Rectal smooth muscle tissue (tissue), 1 donor: ENCODE measurements around the gene ELMO1.

Experiments used
- H3K27ac ChIP-seq: one replicate; pipeline ENCODE4 v1.7.0; 2013; ENCODE audit warnings: low read depth, low read length, inconsistent platforms
- H3K27me3 ChIP-seq: one replicate; pipeline ENCODE4 v1.7.0; 2013; ENCODE audit warnings: low read length; ENCODE audit not compliant: control insufficient read depth, insufficient read depth
- H3K36me3 ChIP-seq: one replicate; pipeline ENCODE4 v1.7.0; 2013; ENCODE audit warnings: low read length; ENCODE audit not compliant: control insufficient read depth, insufficient read depth
- H3K4me1 ChIP-seq: one replicate; pipeline ENCODE4 v1.7.0; 2013; ENCODE audit warnings: low read length; ENCODE audit not compliant: control insufficient read depth, insufficient read depth
- H3K4me3 ChIP-seq: one replicate; pipeline ENCODE4 v1.7.0; 2013; ENCODE audit warnings: low read length
- H3K9ac ChIP-seq: one replicate; pipeline ENCODE4 v1.7.0; 2013; ENCODE audit warnings: low read length

The ELMO1 gene

DNA sequence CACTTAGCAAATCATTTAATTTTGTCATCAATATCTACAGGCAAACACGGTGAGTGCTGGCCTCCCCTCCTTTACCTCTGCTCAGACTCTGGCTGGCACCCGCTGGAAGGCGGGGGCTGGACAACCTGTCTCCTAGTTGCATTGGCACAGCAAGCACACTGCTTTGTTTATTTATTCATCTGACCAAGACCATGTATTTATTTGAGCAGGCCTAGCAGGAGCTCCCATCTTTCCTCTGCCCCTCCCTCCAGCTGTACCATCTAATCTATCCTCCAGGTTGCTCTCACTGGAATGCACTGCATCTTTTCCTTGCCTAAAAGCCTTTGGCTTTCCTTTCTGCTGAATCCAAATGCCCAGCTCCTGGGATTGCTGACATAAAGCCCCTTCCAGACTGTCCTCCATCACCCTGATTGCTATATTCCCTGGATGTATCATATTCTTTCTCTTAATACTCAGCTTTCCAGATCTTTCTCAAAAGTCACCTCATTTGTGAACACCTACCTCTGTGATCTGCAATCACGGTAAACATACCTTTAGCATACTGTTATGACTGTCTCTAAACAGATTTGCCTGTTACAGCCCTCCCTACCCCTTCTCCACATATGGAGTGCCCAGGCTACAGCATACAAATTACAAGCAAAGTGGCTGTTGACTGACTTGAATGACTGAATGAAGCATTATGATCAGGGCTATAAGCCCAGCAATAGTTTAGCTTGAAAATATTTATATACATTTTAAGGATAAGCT is 9.6 kb downstream of the ELMO1 start:
- no peak overlapping the region for H3K27ac ChIP-seq
- H3K9ac ChIP-seq, result no peak overlapping the region
- no peaks in the 10 kb centered on the region for H3K27me3 ChIP-seq
- no peaks in the 10 kb centered on the region for H3K36me3 ChIP-seq
- H3K4me1 ChIP-seq, result no peaks in the 10 kb centered on the region
- H3K4me3 ChIP-seq, result no peak overlapping the region

DNA sequence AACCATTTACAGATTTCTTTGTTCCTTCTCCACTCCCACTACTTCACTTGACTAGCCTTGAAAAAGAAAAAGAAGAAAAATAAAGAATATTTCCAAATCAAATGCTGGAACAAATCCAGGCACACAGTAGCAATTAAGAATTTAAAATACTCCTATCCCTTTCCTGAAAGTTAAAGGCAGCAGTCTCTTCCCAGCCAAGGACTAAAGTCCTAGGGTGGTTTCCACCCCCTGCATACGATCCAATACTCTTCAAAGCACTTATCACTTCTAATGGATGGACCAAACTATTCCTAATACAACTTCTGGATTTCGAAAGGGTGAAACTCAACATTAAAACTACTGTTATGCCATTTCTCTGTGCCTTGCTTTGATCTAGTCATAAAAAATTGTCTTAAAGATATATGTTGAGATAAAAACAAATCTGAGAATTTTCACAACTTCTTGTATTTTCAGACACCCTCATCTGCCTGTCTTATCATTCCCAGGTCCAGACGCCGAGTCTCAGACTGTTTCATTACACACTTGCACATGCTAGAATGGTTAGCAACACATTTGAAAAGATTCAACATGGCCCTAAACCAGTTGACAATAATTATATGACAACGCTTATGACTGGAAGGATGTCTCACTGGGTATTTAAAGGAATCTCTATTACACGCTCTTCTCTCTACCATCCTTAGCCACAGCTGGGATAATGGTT is 13.4 kb downstream of the ELMO1 start:
- no peak overlapping the region for H3K9ac ChIP-seq
- H3K4me3 ChIP-seq, result no peak overlapping the region
- no peaks in the 10 kb centered on the region for H3K36me3 ChIP-seq
- no peaks in the 10 kb centered on the region for H3K27me3 ChIP-seq
- H3K4me1 ChIP-seq, result no peaks in the 10 kb centered on the region
- no peak overlapping the region for H3K27ac ChIP-seq

DNA sequence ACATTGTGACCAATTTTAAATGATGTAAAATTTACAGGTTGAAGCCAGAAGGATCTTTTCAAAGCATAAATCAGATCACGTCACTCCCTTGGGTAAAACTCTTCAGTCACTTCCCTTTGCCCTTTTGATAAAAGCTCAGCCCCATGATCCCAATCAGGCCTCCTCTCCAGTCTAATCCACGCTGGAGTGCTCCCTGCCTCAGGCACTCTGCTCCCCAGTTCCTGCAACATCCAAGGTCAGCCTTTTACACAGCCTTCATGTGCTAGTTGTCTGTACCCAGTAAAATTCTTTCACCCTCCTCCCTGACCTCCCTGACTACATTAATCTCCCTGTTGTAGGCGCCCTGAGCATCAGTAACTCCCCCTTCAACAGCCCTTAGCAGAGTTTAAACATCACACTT is 14.1 kb downstream of the ELMO1 start:
- H3K36me3 ChIP-seq, result no peaks in the 10 kb centered on the region
- H3K9ac ChIP-seq, result no peak overlapping the region
- no peaks in the 10 kb centered on the region for H3K4me1 ChIP-seq
- H3K4me3 ChIP-seq, result no peak overlapping the region
- no peaks in the 10 kb centered on the region for H3K27me3 ChIP-seq
- H3K27ac ChIP-seq, result no peak overlapping the region

DNA sequence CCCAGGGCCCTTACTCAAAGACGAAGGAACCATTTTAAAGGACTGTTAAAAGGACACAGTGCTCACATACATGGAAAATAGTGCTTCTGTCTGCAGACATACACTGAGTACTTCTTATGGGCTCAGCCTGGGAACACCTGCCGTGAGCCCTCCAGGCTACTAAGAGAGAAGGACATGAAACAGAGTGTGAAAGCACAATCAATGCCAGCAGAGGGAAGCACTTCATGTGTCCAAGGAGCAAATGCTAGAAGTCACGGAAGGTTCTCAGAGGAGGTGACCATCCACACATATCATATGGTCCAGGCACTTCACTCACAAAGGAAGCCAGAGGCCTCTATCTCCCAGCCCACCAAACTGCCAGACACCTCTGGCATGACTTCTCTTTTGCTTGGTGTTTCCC is 15.5 kb downstream of the ELMO1 start:
- Histone ChIP-seq H3K9ac (no peak overlapping the region), H3K27ac (no peak overlapping the region), H3K4me1 (no peaks in the 10 kb centered on the region), H3K36me3 (no peaks in the 10 kb centered on the region), H3K4me3 (no peak overlapping the region), H3K27me3 (no peaks in the 10 kb centered on the region)

DNA sequence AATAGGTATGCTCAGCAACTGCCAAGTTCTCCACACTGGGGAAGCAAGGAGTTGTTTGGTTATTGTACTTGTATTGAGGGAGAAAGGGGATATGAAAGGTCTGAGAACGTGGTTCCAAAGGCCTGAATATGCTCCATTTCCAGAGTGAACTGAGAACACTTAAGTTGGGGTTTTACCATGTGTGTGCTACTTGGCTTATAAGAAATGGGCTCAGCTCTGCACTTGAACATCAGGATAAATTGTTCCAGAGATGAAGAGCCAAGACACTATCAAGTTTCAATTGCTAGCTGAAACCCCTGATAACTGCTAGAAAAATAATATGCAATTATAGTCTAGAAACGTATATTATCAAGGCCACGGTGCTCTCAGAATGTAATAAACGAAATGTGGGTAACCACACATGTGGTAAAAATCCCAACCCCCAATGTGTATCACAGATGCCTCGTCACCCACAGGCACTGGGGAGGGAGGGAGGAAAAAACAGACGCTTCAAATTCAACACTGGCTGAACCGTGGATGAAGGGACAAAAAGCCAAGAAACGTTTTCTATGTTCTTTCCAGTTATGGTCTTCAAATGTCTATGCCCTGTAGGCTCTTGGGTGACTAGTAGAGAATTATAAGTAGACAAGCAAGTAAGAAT is 16.3 kb downstream of the ELMO1 start:
- Histone ChIP-seq H3K9ac (no peak overlapping the region), H3K4me3 (no peak overlapping the region), H3K4me1 (no peaks in the 10 kb centered on the region), H3K36me3 (no peaks in the 10 kb centered on the region), H3K27ac (no peak overlapping the region), H3K27me3 (no peaks in the 10 kb centered on the region)

DNA sequence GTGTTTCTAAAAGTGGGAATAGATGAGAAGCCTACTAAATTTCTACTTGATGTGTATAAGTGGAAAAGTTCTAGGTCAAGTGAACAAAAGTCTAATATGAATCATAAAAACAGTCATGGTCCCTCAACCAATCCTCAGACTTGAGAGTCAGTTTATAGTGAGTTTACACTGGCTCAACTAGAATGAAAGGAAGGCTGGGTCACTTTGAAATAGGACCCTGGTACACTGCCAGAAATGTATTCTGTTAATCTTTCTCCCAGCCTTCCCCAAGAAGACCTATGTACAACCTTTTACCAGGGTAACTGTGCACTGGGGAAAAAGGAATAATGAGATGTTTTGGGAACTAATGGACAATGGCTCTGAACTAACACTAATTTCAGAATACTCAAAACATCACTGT is 17.3 kb downstream of the ELMO1 start:
- H3K4me3 ChIP-seq, result no peak overlapping the region
- H3K4me1 ChIP-seq, result no peaks in the 10 kb centered on the region
- H3K9ac ChIP-seq, result no peak overlapping the region
- H3K36me3 ChIP-seq, result no peaks in the 10 kb centered on the region
- H3K27ac ChIP-seq, result no peak overlapping the region
- H3K27me3 ChIP-seq, result no peaks in the 10 kb centered on the region

DNA sequence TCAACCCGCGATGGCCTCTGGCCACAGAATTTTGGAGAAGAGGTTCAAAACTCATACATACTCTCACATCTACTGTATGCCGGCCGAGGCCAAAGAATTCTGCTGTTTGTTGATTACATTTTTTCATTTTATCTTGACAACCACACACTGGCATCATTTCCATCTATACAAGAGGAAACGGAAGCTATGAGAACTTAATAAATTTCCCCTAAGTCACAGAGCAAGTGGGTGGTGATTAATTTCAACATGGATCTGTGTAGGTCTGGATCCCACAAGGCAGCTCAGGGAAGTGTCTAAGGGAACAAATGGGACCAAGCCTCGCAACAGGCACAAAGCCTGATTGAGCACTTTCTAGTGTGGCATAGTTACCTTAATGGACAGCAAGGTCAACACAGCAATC is 18.0 kb downstream of the ELMO1 start:
- H3K4me3 ChIP-seq, result no peak overlapping the region
- H3K4me1 ChIP-seq, result no peaks in the 10 kb centered on the region
- H3K36me3 ChIP-seq, result no peaks in the 10 kb centered on the region

DNA sequence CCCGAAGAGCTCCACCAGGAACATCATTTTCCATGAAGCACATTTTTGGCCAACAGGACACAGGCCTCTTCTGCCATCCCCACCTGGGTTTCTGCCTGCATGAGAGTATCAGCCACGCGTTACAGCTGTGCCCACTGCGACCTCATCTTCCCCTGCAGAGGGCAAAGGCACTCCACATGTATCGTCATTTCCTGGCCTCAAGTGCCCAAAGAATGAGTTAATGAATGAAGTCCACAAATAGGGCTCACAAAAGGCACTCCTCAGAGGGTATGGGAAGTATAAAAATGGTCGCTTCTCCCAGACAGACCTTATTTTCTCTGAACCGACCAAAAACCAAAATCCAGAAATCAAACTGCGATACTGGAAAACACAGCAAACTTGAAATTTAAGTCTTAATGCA is 18.5 kb downstream of the ELMO1 start:
- no peak overlapping the region for H3K4me3 ChIP-seq
- no peaks in the 10 kb centered on the region for H3K4me1 ChIP-seq
- no peaks in the 10 kb centered on the region for H3K27me3 ChIP-seq
- no peak overlapping the region for H3K27ac ChIP-seq
- no peak overlapping the region for H3K9ac ChIP-seq
- H3K36me3 ChIP-seq, result no peaks in the 10 kb centered on the region

More for the DNA sequence above, 18.0 kb downstream of the ELMO1 start:
- H3K27ac ChIP-seq, result no peak overlapping the region
- H3K9ac ChIP-seq, result no peak overlapping the region
- H3K27me3 ChIP-seq, result no peaks in the 10 kb centered on the region

DNA sequence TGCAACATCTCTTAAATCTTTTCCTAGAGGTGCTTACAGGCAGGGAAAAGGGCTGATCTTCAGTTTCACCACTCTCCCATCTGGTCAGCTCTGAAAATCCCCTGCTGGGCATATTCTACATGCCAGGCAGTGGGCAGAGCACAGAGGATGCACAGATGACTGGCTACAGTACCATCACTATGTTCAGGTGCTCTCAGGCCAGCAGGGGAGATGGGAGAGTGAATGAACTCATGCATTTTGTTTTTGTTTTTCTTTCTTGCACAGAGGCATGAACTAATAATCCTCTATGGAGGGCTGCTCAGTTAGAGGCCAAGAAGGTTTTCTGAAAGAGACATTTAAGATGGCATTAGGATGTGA is 19.3 kb downstream of the ELMO1 start:
- H3K4me3 ChIP-seq, result no peak overlapping the region
- no peak overlapping the region for H3K27ac ChIP-seq
- H3K36me3 ChIP-seq, result no peaks in the 10 kb centered on the region
- H3K9ac ChIP-seq, result no peak overlapping the region
- H3K27me3 ChIP-seq, result no peaks in the 10 kb centered on the region
- H3K4me1 ChIP-seq, result no peaks in the 10 kb centered on the region

DNA sequence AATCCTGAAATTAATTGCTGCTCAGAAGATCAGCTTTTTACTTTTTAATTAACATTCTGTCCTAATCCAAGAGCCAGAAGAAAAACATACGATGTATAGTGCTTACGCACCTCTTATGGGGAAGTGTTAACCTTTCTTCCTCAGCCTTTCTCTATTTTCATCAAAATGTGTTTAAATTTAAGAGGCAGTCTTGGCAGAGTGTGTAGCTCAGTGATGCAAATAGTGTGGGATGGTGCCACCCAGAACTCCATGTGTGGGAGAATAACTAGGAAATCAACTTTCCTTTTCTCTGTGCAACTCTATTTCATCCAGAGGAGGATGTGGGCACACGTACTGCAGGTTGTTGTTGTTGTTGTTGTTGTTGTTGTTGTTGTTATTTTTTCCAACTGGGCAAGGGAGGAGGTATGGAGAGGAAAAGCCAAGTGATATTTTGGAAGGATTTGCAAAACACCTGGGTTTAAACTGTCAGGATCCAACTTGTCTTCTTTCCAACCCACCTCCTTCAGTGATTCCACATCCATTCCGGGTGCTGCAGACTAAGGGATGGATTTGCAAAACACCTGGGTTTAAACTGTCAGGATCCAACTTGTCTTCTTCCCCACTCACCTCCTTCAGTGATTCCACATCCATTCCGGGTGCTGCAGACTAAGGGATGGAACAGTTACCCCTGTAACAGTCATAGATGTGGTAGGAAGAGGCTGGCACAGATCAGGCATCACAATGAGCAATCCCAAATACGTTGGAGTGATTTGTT is 19.8 kb downstream of the ELMO1 start:
- H3K27me3 ChIP-seq, result no peaks in the 10 kb centered on the region
- H3K27ac ChIP-seq, result no peak overlapping the region
- no peak overlapping the region for H3K9ac ChIP-seq
- no peak overlapping the region for H3K4me3 ChIP-seq
- no peaks in the 10 kb centered on the region for H3K36me3 ChIP-seq
- no peaks in the 10 kb centered on the region for H3K4me1 ChIP-seq

DNA sequence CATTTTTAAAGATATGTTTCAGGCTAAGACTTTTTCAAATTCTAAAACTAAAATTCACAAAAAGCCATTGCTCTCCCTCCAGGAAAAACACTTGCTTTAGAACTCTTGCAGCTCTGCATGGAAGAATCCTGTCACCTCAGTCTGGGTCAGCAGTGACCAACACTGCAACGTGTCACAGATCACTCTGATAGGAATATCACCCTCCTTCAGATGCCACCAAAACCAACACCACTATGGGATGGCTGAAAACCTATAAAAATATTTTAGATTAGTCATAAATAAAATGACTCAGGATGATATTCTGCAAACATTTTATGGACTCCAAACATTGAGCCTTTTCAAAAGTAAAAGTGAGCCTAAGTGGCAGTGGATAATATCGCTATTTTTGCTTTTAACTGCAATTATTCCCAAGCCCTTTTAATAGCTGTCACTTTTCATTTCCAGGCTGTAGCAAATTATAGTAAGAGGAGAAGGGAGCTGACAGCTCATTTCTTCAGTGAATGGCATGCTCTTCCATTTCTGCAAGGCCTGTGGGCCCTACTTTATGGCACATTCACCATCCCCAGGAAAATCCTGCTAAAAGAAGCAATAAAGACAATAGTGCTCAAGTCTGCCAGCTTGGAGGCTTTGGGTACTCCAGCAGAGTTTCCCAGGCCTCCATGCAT is 21.3 kb downstream of the ELMO1 start:
- H3K4me3 ChIP-seq, result no peak overlapping the region
- H3K27me3 ChIP-seq, result no peaks in the 10 kb centered on the region
- no peak overlapping the region for H3K9ac ChIP-seq
- no peaks in the 10 kb centered on the region for H3K36me3 ChIP-seq
- H3K4me1 ChIP-seq, result no peaks in the 10 kb centered on the region
- no peak overlapping the region for H3K27ac ChIP-seq

DNA sequence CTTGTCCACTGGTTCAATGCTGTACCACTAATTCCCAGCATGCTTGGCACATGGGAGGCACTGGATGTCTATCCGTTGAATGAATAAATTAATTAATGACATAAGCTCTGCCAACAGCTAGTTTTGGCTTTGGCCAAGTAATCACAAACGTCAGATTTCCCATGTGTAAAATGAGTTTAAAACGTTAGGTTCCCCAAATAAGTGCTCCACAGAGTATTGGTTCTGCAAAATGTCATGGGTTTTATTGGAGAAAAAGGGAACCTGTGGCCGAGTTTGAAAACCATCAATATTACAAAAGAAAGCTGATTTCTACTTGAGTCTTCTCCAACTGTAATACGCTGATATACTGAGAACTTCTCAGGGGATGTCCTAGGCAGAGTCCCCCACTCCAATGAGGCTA is 23.2 kb downstream of the ELMO1 start:
- H3K36me3 ChIP-seq, result no peaks in the 10 kb centered on the region
- H3K4me3 ChIP-seq, result no peak overlapping the region
- H3K27me3 ChIP-seq, result no peaks in the 10 kb centered on the region
- H3K4me1 ChIP-seq, result no peaks in the 10 kb centered on the region
- no peak overlapping the region for H3K9ac ChIP-seq
- no peak overlapping the region for H3K27ac ChIP-seq
